Activated T-cell treated with anti-CD3 and anti-CD28 coated beads for 24 hours (primary cell): ENCODE results near the gene RARG.

Experiments used
- DNase-seq: peaks from one replicate; pipeline ENCODE4 v3.0.0-alpha.2; 2020; ENCODE audit warnings: low read depth

Gene RARG

GRCh38 chr12:53244337-53244736, 12.3 kb upstream of the RARG start:
- DNase-seq = no peak

- DNase-seq = no peak
Observed at GRCh38 chr12:53241623-53242412, 9.8 kb upstream of the RARG start.

- no peak for DNase-seq
Observed at GRCh38 chr12:53239643-53240258, 7.7 kb upstream of the RARG start.

- DNase-seq = no peak
Observed at GRCh38 chr12:53236443-53237111, 4.6 kb upstream of the RARG start.

- DNase-seq = no peak
Observed at GRCh38 chr12:53235742-53236442, 3.9 kb upstream of the RARG start.

GRCh38 chr12:53235164-53235563, 3.2 kb upstream of the RARG start:
- no peak for DNase-seq

- DNase-seq = no peak
Observed at GRCh38 chr12:53234271-53234914, 2.4 kb upstream of the RARG start.

GRCh38 chr12:53233671-53234121, 1.7 kb upstream of the RARG start:
- no peak for DNase-seq

- DNase-seq = no peak
Observed at GRCh38 chr12:53232646-53233461, 845 bp upstream of the RARG start.

GRCh38 chr12:53231671-53231920, 413 bp downstream of the RARG start:
- no peak for DNase-seq

GRCh38 chr12:53230108-53230845, 1.7 kb downstream of the RARG start:
- DNase-seq = no peak

GRCh38 chr12:53229454-53229853, 2.6 kb downstream of the RARG start:
- DNase-seq = no peak

GRCh38 chr12:53227836-53228235, 4.2 kb downstream of the RARG start:
- DNase-seq = no peak

- no peak for DNase-seq
Observed at GRCh38 chr12:53227341-53227740, 4.7 kb downstream of the RARG start.

- no peak for DNase-seq
Observed at GRCh38 chr12:53226815-53227214, 5.2 kb downstream of the RARG start.

- no peak for DNase-seq
Observed at GRCh38 chr12:53225635-53226424, 6.2 kb downstream of the RARG start.

GRCh38 chr12:53224897-53225634, 6.9 kb downstream of the RARG start:
- no peak for DNase-seq

GRCh38 chr12:53224061-53224896, 7.7 kb downstream of the RARG start:
- no peak for DNase-seq
